Muscle of arm (tissue), 12 donors: ENCODE data around the gene ZBTB25. TPM values are rescaled to one million over a fixed set of nuclear protein-coding genes. Genes with fewer than 3 reads are reported as not detected.

Experiments
- DNase-seq: peaks from one replicate; pipeline ENCODE4 v3.0.0-alpha.2; 2013
- polyA plus RNA-seq, 12 donors: library from polyadenylated mRNA; unstranded; fragments of 120-200 nt; gene quantifications; one replicate each; pipeline ENCODE4 v1.2.1, GENCODE V29; 2013; ENCODE audit not compliant: insufficient read length in 12 of 12

ZBTB25 gene
- polyA plus RNA-seq, 12 donors, result 5.6 to 16.7 (median 8.6) TPM; not detected in 1

DNA sequence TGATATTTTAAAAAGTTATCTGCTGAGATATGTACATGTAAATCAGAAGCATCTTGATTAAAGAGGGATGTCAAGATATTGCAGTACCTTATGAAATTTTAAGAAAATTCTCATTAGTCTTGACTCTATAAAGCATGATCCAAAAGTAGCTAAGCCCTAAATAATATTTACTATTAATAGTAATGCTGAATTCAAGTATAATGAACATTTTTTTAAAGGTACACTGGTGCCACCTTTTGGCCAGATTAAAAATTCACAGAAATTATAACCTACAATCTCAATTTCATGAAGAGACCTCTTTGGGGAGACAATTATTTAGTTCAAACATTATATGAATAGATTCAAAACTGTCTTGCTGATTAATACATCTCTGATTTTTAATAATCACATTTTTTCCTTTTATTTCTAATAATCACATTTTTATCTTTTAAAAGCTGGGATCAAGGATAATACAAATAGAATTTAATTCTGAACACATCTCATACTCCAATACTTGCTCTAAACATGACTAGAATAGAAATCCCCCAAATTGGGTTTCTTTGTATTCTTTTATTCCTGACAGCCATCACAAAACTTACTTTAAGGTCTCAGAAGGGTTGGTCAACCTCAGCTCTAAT, 24.9 kb downstream of the ZBTB25 start:
- DNase-seq, result no peak

DNA sequence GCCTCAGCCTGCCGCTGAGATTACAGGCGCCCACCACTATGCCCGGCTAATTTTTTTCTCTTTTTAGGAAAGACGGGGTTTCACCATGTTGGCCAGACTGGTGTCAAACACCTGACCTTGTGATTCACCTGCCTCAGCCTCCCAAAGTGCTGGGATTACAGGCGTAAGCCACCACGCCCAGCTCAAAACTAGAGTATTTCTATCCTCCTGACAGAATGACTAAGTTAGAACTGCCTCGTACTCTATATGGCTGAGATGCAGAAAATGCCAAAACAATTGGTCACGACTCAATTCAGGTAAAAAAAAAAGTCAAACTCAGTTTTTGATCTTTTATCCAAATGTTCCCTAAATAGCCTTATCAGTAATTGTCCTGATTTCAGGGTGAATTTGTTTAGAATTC, 27.2 kb downstream of the ZBTB25 start:
- DNase-seq, result no peak

DNA sequence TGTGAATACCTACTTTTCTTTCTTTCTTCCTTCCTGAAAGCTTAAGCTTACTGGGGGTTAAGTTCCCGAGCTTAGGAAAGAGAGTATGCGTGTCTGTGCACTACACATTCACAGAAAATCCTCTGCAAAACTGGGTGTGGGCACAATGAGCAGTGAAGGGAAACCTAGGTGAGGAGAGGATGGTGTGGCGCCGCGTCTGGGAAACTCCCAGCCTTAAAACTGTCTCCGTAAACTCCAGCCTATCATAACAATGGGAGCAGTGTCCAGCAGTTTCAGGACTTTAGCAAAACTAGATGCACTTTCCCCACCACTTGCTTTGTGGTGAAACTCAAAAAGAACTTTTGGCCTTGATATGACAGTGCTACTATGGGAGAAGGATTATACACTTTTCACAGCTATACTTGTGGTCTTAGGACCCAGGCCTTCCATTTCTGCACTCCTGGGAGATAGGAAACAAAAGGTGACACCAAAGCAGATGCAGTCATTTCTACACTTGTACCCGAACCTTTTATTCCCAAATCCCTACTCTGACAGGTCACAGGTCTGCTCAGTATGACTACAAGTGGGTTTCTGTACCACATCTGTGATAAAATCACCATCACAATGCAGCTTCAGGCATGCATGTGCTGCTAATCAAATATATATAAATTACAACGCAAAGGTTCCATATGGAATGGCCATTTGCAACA, 27.9 kb downstream of the ZBTB25 start:
- DNase-seq, result no peak

DNA sequence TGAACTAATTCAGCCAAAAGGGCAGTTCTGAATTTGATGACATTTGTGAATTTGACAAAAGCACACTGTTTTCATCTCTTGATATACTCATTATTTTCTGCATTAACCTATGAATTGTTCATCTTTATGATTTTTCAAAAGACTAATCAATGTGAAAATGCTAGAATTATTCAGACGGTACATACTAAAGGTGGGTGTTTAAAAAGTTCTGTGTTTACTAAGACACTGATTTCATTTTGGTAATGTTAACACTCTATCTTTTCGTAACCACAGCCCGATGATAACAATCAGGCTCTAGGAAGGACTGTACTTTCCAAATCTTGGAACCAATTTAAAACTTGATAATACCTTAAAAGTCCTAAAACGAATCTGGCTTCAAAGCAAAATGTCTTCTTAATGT, 28.9 kb downstream of the ZBTB25 start:
- DNase-seq, result no peak

DNA sequence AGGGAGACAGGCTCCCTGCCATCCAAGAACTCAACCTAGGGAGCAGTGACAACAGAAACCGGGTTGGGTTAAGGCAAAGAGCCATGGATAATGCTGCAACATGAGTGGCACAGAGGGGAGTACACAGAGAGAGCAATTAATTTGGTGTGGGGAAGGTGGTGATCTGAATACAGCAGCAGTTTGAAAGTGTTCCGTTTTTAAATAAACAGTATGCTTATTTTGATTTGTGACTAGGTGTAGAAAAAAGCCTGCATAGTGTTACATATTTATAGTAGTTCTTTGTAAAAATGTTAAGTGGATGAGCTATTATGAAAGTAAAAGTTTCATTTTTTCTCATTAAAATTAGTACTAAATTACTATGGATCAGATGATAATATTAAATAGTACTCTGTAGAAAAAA, 29.6 kb downstream of the ZBTB25 start:
- DNase-seq, result no peak

DNA sequence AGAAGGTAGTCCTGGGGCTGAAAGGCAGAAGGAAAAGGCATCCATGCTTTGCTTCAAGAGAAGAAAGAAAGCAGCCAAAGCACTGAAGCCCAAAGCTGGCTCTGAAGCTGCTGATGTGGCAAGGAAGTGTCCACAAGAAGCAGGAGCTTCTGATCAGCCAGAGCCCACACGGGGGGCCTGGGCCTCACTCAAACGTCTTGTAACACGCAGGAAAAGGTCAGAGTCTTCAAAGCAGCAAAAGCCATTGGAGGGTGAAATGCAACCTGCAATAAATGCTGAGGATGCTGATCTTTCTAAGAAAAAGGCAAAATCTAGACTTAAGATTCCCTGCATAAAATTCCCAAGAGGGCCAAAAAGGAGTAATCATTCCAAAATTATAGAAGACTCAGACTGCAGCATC, 35.2 kb downstream of the ZBTB25 start:
- no peak for DNase-seq

DNA sequence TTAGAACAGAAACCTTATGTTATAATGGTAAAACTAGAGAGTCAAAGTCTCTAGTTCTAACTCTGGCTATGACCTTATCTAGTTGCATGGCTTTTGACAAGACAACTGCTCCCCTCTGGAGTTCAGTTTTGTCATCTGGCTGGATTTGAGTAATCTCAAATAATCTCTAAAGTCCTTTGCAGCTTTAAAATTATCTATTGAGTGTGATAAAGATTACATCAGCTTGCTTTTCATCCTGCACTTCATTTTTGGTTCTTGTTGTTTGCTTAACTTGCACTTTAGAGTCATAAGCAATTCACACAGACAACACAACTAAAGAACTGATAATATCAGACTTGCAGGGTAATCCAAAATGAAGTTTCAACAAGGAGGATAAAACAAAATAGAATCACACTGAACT, 36.1 kb downstream of the ZBTB25 start:
- no peak for DNase-seq

DNA sequence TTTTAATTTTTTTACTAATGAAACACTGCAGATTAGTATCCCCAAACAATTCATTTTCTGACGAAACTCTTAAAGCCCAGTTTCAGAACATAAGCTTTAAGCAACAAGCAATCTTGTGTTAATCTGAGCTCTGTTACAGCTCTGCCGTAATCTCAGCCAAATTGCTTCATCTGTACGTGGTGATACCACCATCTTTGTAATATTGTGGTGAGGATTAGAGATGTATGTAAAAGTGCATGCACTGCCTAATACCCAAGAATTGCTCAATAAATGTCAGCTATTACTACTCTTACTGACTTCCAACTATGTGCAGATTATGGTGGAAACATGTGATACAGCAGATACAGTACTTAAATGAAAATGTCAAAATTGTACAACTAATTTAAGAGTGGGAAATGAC, 36.5 kb downstream of the ZBTB25 start:
- DNase-seq, result no peak

DNA sequence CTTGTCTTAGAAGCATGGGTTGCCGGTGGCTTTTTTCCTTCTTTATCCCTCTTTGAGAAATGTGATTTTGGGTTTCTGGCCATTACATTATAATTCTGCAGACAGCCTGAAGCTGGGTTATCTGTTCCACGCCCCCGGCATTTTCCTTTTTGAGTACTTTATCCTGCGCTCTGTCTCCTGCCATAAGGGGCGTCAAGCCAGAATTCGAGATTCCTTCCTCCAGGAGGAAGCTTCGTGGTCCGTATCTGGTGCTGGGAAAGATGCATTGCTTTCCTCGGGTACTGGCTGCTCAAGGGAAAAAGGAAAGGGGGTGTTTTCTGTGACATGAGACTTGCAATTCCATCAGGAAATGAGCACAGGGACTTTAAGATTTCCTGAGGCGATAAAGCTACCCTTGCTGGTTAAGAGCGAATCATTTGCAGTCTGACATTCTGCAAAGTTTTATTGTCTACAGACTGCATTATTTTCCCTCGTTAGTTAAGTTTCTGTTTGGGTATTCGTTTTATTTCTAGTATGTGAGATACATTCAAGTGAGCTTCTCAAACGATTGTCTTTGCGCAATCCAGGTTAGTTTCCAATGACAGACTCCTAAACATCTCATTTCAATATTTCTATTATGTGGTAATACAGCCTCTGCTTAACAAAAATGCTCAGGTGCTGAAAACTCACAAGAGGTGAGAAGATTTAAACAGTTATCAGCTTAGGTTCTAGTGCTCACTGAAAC, 37.6 kb downstream of the ZBTB25 start:
- peak; percentile 47 for DNase-seq

DNA sequence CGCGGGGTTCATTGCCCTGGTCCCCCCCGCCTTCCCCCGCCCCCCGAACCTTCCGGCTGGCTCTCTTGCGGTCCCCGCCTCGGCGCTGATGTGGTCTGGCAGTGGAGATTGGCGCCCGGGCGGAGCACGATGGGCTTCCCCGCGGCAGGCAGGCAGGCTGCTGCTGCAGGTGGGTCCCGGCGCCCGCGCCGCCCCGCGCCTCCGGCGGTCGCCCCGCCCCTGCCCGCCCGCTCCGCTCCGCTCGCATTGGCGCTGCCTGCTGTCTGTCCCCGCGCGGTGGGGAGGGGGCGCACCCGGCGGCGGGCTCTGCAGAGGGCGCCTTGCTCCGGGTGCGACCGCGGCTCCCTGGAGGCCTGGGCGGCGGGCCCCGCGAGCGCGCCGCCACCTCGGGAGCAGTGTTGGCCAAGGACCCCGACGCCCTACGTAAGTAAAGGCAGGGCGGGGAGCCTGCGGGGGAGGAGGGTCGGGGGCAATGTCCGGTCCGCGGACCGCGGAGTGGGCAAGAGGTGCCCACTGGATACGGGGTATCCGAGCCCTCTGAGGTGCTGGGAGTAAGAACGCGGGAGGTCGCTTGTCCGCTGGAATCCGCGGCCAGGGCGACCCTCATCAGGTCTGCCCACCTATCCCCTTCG, 38.3 kb downstream of the ZBTB25 start, which contains the start of gene AKAP5:
TSS of gene AKAP5 (plus strand) at position 309 of the 632 bp plus-strand sequence. CDS start 2,896 bp downstream, outside the sequence.
- DNase-seq, result peak; percentile 38

DNA sequence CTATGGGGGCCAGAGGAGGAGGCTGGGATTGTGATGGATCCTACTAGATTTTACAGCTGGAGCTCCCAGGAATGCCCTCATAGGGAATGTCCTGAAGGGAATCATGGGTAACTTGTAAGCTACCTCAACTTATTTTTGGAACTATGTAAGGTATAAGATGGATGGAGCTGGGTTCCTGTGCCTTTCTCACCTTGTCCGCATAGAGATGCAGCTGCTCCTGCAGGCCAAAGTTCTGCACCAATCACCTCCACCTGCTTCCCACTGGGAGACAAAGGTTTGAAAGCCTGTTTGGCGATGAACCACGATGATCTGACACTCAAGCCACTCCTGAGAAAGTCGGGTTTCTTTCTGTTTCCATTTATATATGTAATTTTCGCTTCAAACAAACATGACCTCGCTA, 39.0 kb downstream of the ZBTB25 start:
- no peak for DNase-seq

DNA sequence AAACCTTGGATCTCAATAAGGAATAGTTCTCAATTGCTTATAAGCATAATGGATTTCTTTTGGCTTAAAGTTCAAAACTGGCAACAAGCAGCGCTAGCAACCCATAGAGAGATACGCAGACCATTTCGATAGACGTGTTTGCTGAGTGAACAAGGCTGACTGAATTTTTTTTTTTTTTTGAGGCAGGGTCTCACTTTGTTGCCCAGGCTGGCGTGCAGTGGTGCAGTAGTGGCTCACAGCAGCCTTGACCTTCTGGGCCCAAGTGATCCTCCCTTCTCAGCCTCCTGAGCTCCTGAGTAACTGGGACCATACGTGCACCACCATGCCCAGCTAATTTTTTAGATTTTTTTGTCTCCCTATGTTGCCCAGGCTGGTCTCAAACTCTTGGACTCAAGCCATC, 39.8 kb downstream of the ZBTB25 start:
- DNase-seq, result no peak

DNA sequence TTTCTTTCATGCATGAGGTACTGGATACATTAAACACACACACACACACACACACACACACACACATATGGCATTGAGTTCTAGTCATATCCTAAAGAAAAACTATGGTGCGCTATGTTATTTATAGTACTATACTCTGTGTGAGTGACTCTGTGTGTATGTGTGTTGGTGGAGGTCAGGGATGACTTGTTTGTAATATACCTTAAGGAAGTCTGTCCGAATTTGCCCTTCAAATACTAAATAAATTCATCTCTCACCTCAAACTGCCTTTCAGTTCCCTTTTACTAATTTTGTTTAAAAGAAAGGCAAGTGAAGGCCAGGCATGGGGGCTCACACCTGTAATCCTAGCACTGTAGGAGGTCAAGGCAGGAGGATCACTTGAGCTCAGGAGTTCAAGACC, 40.4 kb downstream of the ZBTB25 start:
- DNase-seq, result no peak

DNA sequence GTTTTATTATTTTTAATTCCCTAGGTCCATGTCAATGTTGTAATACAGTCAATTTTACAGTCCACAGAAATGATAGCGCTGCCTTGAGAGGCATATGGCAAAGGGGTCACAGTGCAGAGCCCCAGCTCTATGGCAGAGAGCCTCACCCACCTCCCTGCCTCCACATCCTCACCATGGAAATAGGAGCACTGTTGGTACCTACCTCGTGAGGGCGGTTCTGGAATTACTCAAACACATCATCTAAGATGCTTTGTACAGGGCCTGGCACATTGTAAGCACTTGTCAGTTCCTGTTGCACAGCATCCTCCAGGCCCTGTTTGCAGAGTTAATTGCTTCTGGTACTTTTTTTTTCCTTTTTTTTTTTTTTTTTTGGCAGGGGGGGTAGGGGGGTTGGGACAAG, 42.4 kb downstream of the ZBTB25 start:
- DNase-seq, result no peak

DNA sequence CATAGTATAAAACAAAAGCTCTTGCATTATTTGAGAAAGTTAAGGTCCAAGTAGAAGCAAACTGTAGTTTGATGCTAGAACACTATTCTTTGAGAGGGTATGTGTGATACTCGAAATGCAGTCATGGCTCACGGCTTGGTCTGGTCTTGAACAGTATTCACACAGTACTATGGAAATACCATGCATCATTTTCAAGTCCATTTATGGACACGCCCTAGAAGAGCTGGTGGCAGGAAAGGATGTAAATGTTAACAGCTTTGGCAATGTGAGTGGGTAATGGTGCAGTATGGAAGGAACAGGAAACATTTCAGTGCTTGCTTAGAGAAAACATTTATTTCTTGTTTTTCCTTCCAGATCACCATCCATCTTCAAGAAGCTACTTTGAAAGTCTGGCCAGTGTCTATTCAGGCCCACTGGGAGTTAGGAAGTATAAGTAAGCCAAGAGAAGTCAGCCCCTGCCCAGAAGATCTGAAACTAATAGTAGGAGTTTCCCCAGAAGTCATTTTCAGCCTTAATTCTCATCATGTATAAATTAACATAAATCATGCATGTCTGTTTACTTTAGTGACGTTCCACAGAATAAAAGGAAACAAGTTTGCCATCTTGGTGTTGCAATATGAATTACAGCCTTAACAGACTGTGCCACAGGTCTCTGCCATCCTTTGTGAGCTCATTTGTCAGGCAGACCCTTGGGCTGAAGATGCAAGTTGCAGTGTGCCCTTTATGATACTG, 44.1 kb downstream of the ZBTB25 start:
- no peak for DNase-seq

DNA sequence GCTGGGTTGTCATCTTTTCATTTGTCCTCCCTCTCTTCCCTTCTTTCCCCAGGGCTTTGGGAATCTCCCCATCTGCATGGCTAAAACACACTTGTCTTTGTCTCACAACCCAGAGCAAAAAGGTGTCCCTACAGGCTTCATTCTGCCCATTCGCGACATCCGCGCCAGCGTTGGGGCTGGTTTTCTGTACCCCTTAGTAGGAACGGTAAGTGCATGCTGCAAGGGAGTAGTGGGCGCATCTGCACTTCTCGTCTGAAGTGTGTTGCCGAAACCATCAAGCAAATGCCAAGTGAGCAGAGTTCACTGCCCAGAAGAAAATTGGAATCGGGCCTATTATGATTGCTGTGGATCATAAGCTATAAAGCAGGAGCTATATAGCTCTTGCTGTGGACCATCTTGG, 49.0 kb downstream of the ZBTB25 start:
- no peak for DNase-seq

DNA sequence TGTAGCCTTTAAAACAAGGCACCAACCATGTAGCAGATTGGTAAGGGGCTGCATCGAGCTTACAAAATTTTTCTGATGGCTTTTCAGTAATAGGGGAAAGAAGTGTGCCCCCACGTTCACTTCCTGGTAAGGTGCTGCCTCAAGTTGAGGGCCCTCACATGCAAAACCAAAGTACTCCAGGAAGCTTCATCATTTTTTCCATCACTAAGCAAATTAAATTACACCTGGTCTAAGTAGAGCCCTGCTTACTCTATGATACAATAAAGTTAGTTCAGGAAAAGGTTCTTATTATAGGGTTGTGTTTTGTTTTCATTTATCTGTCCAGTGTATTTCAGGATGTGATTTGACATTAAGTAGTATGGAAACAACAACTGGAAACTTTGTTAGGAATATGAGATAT, 53.4 kb downstream of the ZBTB25 start:
- DNase-seq, result no peak

DNA sequence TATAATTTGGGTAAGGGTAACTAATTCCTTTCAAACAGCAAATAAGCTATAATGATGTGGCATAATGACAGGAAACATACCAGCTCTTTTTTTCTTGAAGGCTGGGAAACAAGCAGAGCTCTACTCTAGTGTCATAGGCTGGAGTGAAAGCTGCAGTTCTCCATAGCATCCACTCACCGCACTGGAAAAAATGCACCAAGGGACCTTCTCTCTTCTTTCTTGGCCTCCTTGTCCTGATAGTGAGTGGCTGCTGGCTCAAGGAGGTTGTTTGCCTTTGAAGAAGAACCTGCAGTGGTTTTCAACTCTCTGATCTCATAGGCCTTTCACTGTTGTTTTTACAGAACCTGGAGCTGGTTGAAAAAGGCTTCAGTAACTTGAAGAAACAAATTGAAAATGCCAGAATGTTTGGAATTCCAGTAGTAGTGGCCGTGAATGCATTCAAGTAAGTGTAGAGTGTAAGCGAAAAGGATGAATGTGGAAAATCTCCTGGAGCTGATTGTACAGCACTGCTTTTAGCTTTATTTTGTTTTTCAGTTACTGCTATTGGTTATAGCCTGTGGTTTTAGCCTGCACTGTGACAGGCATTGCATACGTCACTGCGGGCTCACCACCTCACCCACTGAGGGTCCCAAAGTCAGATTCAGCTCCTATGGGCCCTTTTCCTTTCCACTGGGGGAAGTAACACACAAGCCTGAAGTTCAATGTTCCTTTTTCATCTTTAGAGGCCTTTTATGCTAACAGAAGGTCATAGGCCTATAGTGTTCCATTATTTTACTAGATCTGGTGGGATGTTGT, 55.6 kb downstream of the ZBTB25 start:
- DNase-seq, result no peak

DNA sequence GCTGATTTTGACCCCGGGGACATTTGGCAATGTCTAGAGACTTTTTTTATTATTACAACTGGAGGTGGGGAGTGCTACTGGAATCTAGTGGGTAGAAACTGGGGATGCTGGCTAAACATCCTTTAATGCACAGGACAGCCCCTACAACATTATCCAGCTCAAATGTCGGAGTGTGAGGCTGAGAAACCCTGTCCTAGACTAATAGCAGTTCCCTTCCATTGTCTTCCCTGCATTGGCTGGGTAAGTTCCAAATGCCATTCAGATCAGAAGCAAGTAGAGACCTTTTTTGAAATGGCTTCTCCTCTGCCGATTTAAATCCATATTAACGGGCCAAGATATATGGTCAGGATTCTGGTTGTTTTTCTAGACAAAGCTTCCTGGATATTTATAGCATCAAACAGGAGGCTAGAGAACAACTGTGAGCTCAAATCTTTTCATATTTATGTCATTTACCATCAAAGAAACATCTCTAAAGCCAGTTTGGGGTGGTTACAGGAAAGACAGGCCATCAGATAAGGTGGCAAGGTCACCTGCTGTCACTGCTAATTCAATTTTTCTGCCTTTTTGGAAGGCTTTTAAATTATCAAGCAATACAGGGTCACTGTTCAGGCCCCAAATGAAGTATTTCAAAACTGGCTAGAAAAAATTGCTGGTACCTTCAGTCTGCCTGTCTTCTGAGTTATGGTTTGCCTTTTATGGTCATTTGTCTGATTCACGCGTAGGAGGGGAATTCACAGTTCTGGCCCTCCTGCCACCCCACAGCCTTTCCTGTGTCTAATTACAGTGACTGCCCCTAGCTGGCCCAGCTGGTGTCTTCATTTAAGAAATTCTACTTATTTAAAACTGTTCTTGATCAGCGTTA, 58.4 kb downstream of the ZBTB25 start:
- no peak for DNase-seq

DNA sequence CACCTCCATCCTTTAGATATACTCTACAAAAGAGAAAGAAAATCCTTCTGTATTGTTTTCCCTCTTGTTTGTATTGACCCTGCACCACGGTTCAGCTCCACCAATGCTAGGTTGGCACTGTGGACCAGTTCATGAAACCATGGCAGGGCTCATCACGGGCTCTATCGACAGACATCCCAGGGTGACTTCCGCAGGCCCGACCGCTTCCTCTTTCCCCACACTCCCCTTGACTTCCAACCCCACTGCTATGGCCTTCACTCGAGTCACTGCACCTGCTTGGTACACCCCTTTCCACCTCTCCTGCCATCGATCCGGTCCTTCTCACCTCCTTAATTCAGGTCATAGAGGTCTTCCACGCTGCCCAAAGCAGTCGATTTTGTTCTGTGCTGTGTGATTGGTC, 59.5 kb downstream of the ZBTB25 start:
- no peak for DNase-seq
